MCF 10A (cell line): ENCODE results near the gene SBF2. TPM values are rescaled to one million over a fixed set of nuclear protein-coding genes. Genes with fewer than 3 reads are reported as not detected.

Source experiments
- BruUV-seq: library from RNA; stranded (reverse); fragments of 400-500 nt; replicated peaks from 2 replicates; lab custom pipeline; 2021; lab: Mats Ljungman, UMichigan
- CTCF ChIA-PET: fragments of 300-600 bp; sonication (Branson Sonifier 250); formaldehyde crosslinking; extraction: SDS; loops from one replicate; lab custom pipeline; 2021; ENCODE audit warnings: antibody characterized with exemption, inconsistent platforms; lab: Yijun Ruan, JAX
- POLR2A ChIA-PET: fragments of 300-600, 350-650 bp; sonication (Branson Sonifier 250); formaldehyde crosslinking; extraction: SDS; loops from one replicate; lab custom pipeline; 2020; ENCODE audit warnings: antibody characterized with exemption, inconsistent platforms; lab: Yijun Ruan, JAX
- DNase-seq: peaks from one replicate; pipeline ENCODE4 v3.0.0-alpha.2; 2018; ENCODE audit not compliant: unreplicated experiment
- H3K27ac Mint-ChIP-seq: one replicate; pipeline ENCODE4 v1.8.0; 2022; ENCODE audit warnings: mild to moderate bottlenecking, low read depth, mixed read lengths; ENCODE audit not compliant: unreplicated experiment
- H3K27me3 Mint-ChIP-seq: one replicate; pipeline ENCODE4 v1.8.0; 2022; ENCODE audit warnings: mixed read lengths; ENCODE audit not compliant: insufficient read depth, unreplicated experiment
- H3K36me3 Mint-ChIP-seq: one replicate; pipeline ENCODE4 v1.8.0; 2022; ENCODE audit warnings: mild to moderate bottlenecking, moderate library complexity, mixed read lengths; ENCODE audit not compliant: insufficient read depth, unreplicated experiment
- H3K4me1 Mint-ChIP-seq: one replicate; pipeline ENCODE4 v1.8.0; 2022; ENCODE audit warnings: mixed read lengths; ENCODE audit not compliant: insufficient read depth, unreplicated experiment
- H3K4me3 Mint-ChIP-seq: one replicate; pipeline ENCODE4 v1.8.0; 2022; ENCODE audit warnings: mild to moderate bottlenecking, moderate library complexity, mixed read lengths; ENCODE audit not compliant: unreplicated experiment
- H3K9me3 Mint-ChIP-seq: one replicate; pipeline ENCODE4 v1.8.0; 2022; ENCODE audit warnings: mixed read lengths; ENCODE audit not compliant: unreplicated experiment
- CTCF ChIP-seq: fragments of 200-600 bp; IDR thresholded peaks from one replicate; pipeline ENCODE4 v1.8.0; 2022; ENCODE audit warnings: antibody characterized with exemption, mild to moderate bottlenecking; ENCODE audit not compliant: unreplicated experiment
- intact Hi-C: fragments of 100-400 bp; cut with micrococcal nuclease; formaldehyde crosslinking; loops from 2 replicates; pipeline ENCODE4 v1.14.1; 2022
- total RNA-seq: library from RNA; stranded (reverse); gene quantifications from 2 replicates; pipeline ENCODE4 v1.2.3, GENCODE V29; 2022

SBF2 gene
- total RNA-seq, 1 experiment from 2014 or later: 28.3 TPM

DNA sequence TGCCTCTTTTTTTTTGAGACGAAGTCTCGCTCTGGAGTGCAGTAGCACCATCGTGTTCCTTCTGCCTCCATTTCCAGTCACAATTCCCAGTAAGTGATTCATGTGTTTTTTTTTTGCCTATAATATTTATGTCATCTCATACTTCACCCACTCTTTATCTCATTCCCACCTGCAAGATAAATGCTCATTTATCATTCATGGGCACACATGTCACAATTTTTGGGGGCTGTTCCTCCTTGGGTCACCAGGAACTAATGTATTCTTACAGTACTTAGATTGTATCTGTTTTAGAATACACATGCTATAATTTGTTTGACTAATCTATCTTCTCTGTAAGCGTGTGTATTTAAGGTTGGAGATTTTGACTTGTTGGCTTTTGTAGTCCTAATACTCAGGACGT, 407.4 kb downstream of the SBF2 start:
- H3K9me3 Mint-ChIP-seq: no peaks in the 10 kb centered on the region
- DNase-seq: no peak
- no peaks in the 10 kb centered on the region for H3K27me3 Mint-ChIP-seq
- ChIA-PET POLR2A (no interaction called here), CTCF (interaction anchor here (0.5 to 0.9 kb wide), 2 partner anchors 19 to 131 kb away, joined by 3 to 5 read pairs; no protein-coding TSS in a partner anchor)
- no peaks in the 10 kb centered on the region for H3K4me1 Mint-ChIP-seq
- H3K36me3 Mint-ChIP-seq: no peaks in the 10 kb centered on the region
- BruUV-seq: no TSS peak
- intact Hi-C loops: no loop called here
- TF ChIP-seq CTCF: no peak
- H3K4me3 Mint-ChIP-seq: no peak overlapping the region
- H3K27ac Mint-ChIP-seq: no peak overlapping the region

- no peaks in the 10 kb centered on the region for H3K4me1 Mint-ChIP-seq
- intact Hi-C loops: no loop called here
- no peak overlapping the region for H3K27ac Mint-ChIP-seq
- ChIA-PET CTCF (interaction anchor here (0.6 to 1.6 kb wide), 3 partner anchors 10 to 128 kb away, joined by 3 to 4 read pairs (median 3); no protein-coding TSS in a partner anchor), POLR2A (interaction anchor here (0.6 to 1.0 kb wide), 5 partner anchors 15 to 620 kb away, joined by 3 to 5 read pairs (median 3); no protein-coding TSS in a partner anchor)
- H3K36me3 Mint-ChIP-seq: peaks cover 7% of the 10 kb centered on the region
- H3K4me3 Mint-ChIP-seq: no peak overlapping the region
- H3K9me3 Mint-ChIP-seq: no peaks in the 10 kb centered on the region
- no peaks in the 10 kb centered on the region for H3K27me3 Mint-ChIP-seq
- no peak for TF ChIP-seq CTCF
- no peak for DNase-seq
- no TSS peak for BruUV-seq
Measured at GRCh38 chr11:9884601-9885000, 409.4 kb downstream of the SBF2 start.

DNA sequence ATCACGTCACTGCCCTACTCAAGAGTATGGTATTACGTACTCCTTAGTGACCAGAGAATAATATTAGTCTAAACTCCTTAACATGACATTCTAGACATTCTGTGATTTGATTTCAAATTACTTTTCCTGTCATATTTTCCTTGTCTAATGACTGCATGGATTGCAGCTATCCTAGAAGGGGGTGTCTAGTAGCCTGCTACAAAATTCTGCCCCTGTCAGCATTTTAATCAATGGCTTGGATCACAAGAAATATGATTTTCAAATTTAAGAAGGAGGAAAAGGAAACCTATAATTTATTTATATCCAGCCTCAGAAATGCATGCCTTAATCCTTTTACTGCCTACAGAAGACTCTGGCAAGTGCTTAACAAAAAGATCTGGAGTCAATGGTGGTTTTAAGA, 413.4 kb downstream of the SBF2 start:
- POLR2A ChIA-PET: interaction anchor here (1.6 kb wide), 1 partner anchor 74 kb away, joined by 4 read pairs; no protein-coding TSS in a partner anchor
- H3K9me3 Mint-ChIP-seq: no peaks in the 10 kb centered on the region

DNA sequence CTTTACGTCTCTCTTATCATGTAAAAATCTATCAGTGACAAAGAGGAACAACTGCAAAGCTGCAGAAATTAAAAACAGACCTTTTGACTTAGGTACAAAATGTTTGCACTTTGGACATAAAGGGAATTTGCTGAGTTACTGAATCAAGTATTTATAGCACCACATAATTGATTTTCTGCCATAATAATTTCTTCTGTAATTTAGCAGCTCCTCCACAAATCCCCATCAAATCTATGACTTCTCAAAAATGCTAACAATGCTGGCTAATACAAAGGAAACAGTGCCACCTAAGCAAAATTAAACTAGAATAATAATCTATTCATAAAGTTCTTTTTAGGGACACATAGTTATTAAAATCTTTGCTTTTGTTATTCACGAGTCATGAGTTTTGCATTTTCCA, 415.1 kb downstream of the SBF2 start:
- no peak for DNase-seq
- BruUV-seq: no TSS peak
- Mint-ChIP-seq H3K9me3 (no peaks in the 10 kb centered on the region), H3K27me3 (no peaks in the 10 kb centered on the region), H3K4me1 (no peaks in the 10 kb centered on the region), H3K36me3 (peaks cover 22% of the 10 kb centered on the region), H3K4me3 (no peak overlapping the region), H3K27ac (no peak overlapping the region)
- intact Hi-C loops: no loop called here
- ChIA-PET POLR2A (no interaction called here), CTCF (interaction anchor here (0.9 kb wide), 1 partner anchor 94 kb away, joined by 3 read pairs; no protein-coding TSS in a partner anchor)
- TF ChIP-seq CTCF: no peak

More for the DNA sequence above, 413.4 kb downstream of the SBF2 start:
- Mint-ChIP-seq H3K27ac (no peak overlapping the region), H3K36me3 (peaks cover 16% of the 10 kb centered on the region), H3K4me3 (no peak overlapping the region), H3K27me3 (no peaks in the 10 kb centered on the region), H3K4me1 (no peaks in the 10 kb centered on the region)
- CTCF ChIA-PET: no interaction called here
- intact Hi-C loops: no loop called here
- no peak for DNase-seq
- BruUV-seq: no TSS peak
- TF ChIP-seq CTCF: no peak
